ENCODE results near the gene FHIT. TPM values are rescaled to one million over a fixed set of nuclear protein-coding genes. Genes with fewer than 3 reads are reported as not detected.
"Not testable (repeated sequence)": the region's sequence is repeated elsewhere in the genome, so short reads cannot be mapped to it uniquely, and the experiment has no call there.

Gene FHIT
- polyA plus RNA-seq, 1 donor, result 5.5 TPM

- no peak for DNase-seq
Observed at GRCh38 chr3:59809016-59809415, 1442.2 kb downstream of the FHIT start.

- no peak for DNase-seq
Observed at GRCh38 chr3:59808446-59808845, 1442.8 kb downstream of the FHIT start.

- DNase-seq, result no peak
Observed at GRCh38 chr3:59803268-59803667, 1448.0 kb downstream of the FHIT start.

- not testable (repeated sequence) for DNase-seq
Observed at GRCh38 chr3:59802453-59802852, 1448.8 kb downstream of the FHIT start.

GRCh38 chr3:59802045-59802444, 1449.2 kb downstream of the FHIT start:
- no peak for DNase-seq

GRCh38 chr3:59800481-59800880, 1450.8 kb downstream of the FHIT start:
- no peak for DNase-seq

GRCh38 chr3:59798372-59799086, 1452.7 kb downstream of the FHIT start:
- no peak for DNase-seq

- no peak for DNase-seq
Observed at GRCh38 chr3:59797533-59797932, 1453.7 kb downstream of the FHIT start.

GRCh38 chr3:59796456-59796855, 1454.8 kb downstream of the FHIT start:
- DNase-seq, result no peak

- no peak for DNase-seq
Observed at GRCh38 chr3:59795756-59796155, 1455.5 kb downstream of the FHIT start.

GRCh38 chr3:59793976-59794375, 1457.3 kb downstream of the FHIT start:
- DNase-seq, result no peak

GRCh38 chr3:59791774-59792308, 1459.4 kb downstream of the FHIT start:
- no peak for DNase-seq

GRCh38 chr3:59790241-59790640, 1461.0 kb downstream of the FHIT start:
- DNase-seq, result no peak

GRCh38 chr3:59788801-59789200, 1462.5 kb downstream of the FHIT start:
- DNase-seq, result no peak

- DNase-seq, result no peak
Observed at GRCh38 chr3:59788133-59788532, 1463.1 kb downstream of the FHIT start.

- DNase-seq, result no peak
Observed at GRCh38 chr3:59786374-59786773, 1464.9 kb downstream of the FHIT start.

- no peak for DNase-seq
Observed at GRCh38 chr3:59784164-59784563, 1467.1 kb downstream of the FHIT start.

GRCh38 chr3:59783468-59783988, 1467.7 kb downstream of the FHIT start:
- no peak for DNase-seq

GRCh38 chr3:59782664-59783063, 1468.6 kb downstream of the FHIT start:
- no peak for DNase-seq

GRCh38 chr3:59780209-59780608, 1471.0 kb downstream of the FHIT start:
- DNase-seq, result no peak

GRCh38 chr3:59779260-59779659, 1472.0 kb downstream of the FHIT start:
- DNase-seq, result no peak

GRCh38 chr3:59777667-59778077, 1473.6 kb downstream of the FHIT start:
- no peak for DNase-seq

GRCh38 chr3:59777066-59777465, 1474.2 kb downstream of the FHIT start:
- DNase-seq, result no peak

- no peak for DNase-seq
Observed at GRCh38 chr3:59775761-59776325, 1475.4 kb downstream of the FHIT start.
